ENCODE measurements around the gene MRPS7. TPM values are rescaled to one million over a fixed set of nuclear protein-coding genes. Genes with fewer than 3 reads are reported as not detected.
"Not testable (repeated sequence)": the region's sequence is repeated elsewhere in the genome, so short reads cannot be mapped to it uniquely, and the experiment has no call there.

The MRPS7 gene
- polyA plus RNA-seq, 1 donor from 2014 or later = 63.3 TPM

DNA sequence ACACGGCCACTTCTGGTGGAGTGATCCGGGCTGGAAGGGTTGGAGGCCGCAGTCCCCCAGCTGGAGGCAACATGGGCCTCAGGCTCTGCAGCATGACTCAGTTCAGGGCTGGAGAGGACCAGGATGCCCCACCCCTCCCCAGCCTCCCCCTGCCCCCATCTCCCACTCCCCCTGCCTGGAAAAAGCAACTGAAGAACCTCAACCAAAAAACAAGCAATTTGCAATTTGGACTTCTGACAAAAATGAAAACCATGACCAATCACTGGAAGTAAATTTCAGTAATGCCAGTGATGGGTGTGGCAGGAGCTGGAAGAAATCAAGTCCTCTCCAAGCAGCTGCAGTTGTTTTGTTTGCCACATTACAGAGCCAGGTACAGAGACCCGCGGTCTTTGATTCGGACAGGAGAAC lies 16.0 kb downstream of the MRPS7 start:
- Histone ChIP-seq H4K20me1 (ENCODE audit: insufficient read depth) (no peaks in the 10 kb centered on the region), H3K9me3 (ENCODE audit: low read length) (no peaks in the 10 kb centered on the region), H3F3A (ENCODE audit: insufficient read depth, low read length, poor library complexity, severe bottlenecking) (no peaks in the 10 kb centered on the region), H3K4me3 (ENCODE audit: low read length) (no peak overlapping the region), H3K79me2 (replicated peaks; ENCODE audit: insufficient read depth, low read length) (no peaks in the 10 kb centered on the region), H3K9ac (ENCODE audit: low read length) (no peak overlapping the region), H3K27me3 (ENCODE audit: insufficient read depth, low read depth, low read length) (no peaks in the 10 kb centered on the region), H3K27ac (ENCODE audit: low read length) (no peak overlapping the region), H3K9me2 (ENCODE audit: insufficient read depth, low read length) (no peaks in the 10 kb centered on the region), H3K36me3 (ENCODE audit: insufficient read depth, low read length) (no peaks in the 10 kb centered on the region), H3K4me2 (ENCODE audit: low read length) (no peak overlapping the region), H2AFZ (ENCODE audit: low read depth, low read length) (no peak overlapping the region)
- no peak for TF ChIP-seq EP300 (conservative IDR thresholded peaks at IDR 0.05; ENCODE audit: poor library complexity, severe bottlenecking)
- TF ChIP-seq RAD21 (conservative IDR thresholded peaks at IDR 0.05) = no peak
- TF ChIP-seq MXI1 (conservative IDR thresholded peaks at IDR 0.05; ENCODE audit: poor library complexity, severe bottlenecking) = no peak
- TF ChIP-seq, protein P1, sequence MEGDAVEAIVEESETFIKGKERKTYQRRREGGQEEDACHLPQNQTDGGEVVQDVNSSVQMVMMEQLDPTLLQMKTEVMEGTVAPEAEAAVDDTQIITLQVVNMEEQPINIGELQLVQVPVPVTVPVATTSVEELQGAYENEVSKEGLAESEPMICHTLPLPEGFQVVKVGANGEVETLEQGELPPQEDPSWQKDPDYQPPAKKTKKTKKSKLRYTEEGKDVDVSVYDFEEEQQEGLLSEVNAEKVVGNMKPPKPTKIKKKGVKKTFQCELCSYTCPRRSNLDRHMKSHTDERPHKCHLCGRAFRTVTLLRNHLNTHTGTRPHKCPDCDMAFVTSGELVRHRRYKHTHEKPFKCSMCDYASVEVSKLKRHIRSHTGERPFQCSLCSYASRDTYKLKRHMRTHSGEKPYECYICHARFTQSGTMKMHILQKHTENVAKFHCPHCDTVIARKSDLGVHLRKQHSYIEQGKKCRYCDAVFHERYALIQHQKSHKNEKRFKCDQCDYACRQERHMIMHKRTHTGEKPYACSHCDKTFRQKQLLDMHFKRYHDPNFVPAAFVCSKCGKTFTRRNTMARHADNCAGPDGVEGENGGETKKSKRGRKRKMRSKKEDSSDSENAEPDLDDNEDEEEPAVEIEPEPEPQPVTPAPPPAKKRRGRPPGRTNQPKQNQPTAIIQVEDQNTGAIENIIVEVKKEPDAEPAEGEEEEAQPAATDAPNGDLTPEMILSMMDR (IDR thresholded peaks at IDR 0.05; ENCODE audit: poor library complexity, severe bottlenecking) = no peak
- TF ChIP-seq EZH2 (IDR thresholded peaks at IDR 0.05; ENCODE audit: borderline replicate concordance, insufficient read depth, low read length, poor library complexity, severe bottlenecking) = no peak
- no peak for TF ChIP-seq SMC3 (conservative IDR thresholded peaks at IDR 0.05; ENCODE audit: poor library complexity)
- no peak for TF ChIP-seq TAF1 (IDR thresholded peaks at IDR 0.05; ENCODE audit: low read depth)
- TF ChIP-seq POLR2AphosphoS5 (IDR thresholded peaks at IDR 0.05) = no peak
- TF ChIP-seq, protein P2, sequence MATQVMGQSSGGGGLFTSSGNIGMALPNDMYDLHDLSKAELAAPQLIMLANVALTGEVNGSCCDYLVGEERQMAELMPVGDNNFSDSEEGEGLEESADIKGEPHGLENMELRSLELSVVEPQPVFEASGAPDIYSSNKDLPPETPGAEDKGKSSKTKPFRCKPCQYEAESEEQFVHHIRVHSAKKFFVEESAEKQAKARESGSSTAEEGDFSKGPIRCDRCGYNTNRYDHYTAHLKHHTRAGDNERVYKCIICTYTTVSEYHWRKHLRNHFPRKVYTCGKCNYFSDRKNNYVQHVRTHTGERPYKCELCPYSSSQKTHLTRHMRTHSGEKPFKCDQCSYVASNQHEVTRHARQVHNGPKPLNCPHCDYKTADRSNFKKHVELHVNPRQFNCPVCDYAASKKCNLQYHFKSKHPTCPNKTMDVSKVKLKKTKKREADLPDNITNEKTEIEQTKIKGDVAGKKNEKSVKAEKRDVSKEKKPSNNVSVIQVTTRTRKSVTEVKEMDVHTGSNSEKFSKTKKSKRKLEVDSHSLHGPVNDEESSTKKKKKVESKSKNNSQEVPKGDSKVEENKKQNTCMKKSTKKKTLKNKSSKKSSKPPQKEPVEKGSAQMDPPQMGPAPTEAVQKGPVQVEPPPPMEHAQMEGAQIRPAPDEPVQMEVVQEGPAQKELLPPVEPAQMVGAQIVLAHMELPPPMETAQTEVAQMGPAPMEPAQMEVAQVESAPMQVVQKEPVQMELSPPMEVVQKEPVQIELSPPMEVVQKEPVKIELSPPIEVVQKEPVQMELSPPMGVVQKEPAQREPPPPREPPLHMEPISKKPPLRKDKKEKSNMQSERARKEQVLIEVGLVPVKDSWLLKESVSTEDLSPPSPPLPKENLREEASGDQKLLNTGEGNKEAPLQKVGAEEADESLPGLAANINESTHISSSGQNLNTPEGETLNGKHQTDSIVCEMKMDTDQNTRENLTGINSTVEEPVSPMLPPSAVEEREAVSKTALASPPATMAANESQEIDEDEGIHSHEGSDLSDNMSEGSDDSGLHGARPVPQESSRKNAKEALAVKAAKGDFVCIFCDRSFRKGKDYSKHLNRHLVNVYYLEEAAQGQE (IDR thresholded peaks at IDR 0.05; ENCODE audit: borderline replicate concordance) = no peak

DNA sequence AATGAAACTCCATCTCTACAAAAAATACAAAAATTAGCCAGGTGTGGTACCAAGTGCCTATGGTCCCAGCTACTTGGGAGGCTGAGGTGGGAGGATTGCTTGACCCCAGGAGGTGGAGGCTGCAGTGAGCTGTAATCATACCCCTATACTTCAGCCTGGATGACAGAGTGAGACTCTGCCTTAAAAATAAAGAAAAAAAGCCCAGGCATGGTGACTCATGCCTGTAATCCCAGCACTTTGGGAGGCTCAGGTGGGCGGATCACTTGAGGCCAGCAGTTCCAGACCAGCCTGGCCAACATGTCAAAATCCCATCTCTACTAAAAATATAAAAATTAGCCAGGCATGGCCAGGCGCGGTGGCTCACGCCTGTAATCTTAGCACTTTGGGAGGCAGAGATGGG lies 18.5 kb downstream of the MRPS7 start:
- not testable (repeated sequence) for H3K9ac ChIP-seq (ENCODE audit: low read length); H4K20me1 ChIP-seq (ENCODE audit: insufficient read depth); H3K27ac ChIP-seq (ENCODE audit: low read length); H3K9me2 ChIP-seq (ENCODE audit: insufficient read depth, low read length); H3K4me2 ChIP-seq (ENCODE audit: low read length); H2AFZ ChIP-seq (ENCODE audit: low read depth, low read length); H3F3A ChIP-seq (ENCODE audit: insufficient read depth, low read length, poor library complexity, severe bottlenecking); H3K9me3 ChIP-seq (ENCODE audit: low read length); H3K4me3 ChIP-seq (ENCODE audit: low read length); H3K79me2 ChIP-seq (replicated peaks; ENCODE audit: insufficient read depth, low read length); H3K36me3 ChIP-seq (ENCODE audit: insufficient read depth, low read length); H3K27me3 ChIP-seq (ENCODE audit: insufficient read depth, low read depth, low read length)

DNA sequence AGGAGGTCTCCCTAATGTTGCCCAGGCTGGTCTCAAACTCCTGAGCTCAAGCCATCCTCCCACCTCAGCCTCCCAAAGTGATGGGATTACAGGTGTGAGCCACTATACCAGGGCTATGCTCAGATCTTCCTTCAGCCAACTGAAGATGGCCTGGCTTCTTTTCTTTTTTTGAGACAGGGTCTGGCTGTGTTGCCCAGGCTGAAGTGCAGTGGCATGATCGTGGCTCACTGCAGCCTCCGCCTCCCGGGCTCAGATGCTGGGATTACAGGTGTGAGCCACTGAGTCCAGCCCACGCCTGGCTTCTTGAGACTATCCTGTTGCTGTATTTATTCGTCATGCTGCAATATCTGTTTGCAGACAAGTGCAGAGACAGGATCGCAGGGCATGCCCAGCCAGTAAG lies 23.4 kb downstream of the MRPS7 start:
- Histone ChIP-seq H3K9me2 (ENCODE audit: insufficient read depth, low read length) (no peaks in the 10 kb centered on the region), H2AFZ (ENCODE audit: low read depth, low read length) (no peak overlapping the region), H3K9ac (ENCODE audit: low read length) (no peak overlapping the region), H3K79me2 (replicated peaks; ENCODE audit: insufficient read depth, low read length) (no peaks in the 10 kb centered on the region), H4K20me1 (ENCODE audit: insufficient read depth) (no peaks in the 10 kb centered on the region), H3K27ac (ENCODE audit: low read length) (no peak overlapping the region), H3K27me3 (ENCODE audit: insufficient read depth, low read depth, low read length) (peaks cover 3% of the 10 kb centered on the region), H3K4me2 (ENCODE audit: low read length) (no peak overlapping the region), H3K4me3 (ENCODE audit: low read length) (no peak overlapping the region), H3K9me3 (ENCODE audit: low read length) (no peaks in the 10 kb centered on the region), H3K36me3 (ENCODE audit: insufficient read depth, low read length) (no peaks in the 10 kb centered on the region), H3F3A (ENCODE audit: insufficient read depth, low read length, poor library complexity, severe bottlenecking) (peaks cover 3% of the 10 kb centered on the region)
- TF ChIP-seq, protein P2 (IDR thresholded peaks at IDR 0.05; ENCODE audit: borderline replicate concordance) = no peak
- TF ChIP-seq RAD21 (conservative IDR thresholded peaks at IDR 0.05) (no peak), EP300 (conservative IDR thresholded peaks at IDR 0.05; ENCODE audit: poor library complexity, severe bottlenecking) (no peak), TAF1 (IDR thresholded peaks at IDR 0.05; ENCODE audit: low read depth) (no peak), POLR2AphosphoS5 (IDR thresholded peaks at IDR 0.05) (no peak), MXI1 (conservative IDR thresholded peaks at IDR 0.05; ENCODE audit: poor library complexity, severe bottlenecking) (no peak), SMC3 (conservative IDR thresholded peaks at IDR 0.05; ENCODE audit: poor library complexity) (no peak), EZH2 (IDR thresholded peaks at IDR 0.05; ENCODE audit: borderline replicate concordance, insufficient read depth, low read length, poor library complexity, severe bottlenecking) (no peak)
- TF ChIP-seq, protein P1 (IDR thresholded peaks at IDR 0.05; ENCODE audit: poor library complexity, severe bottlenecking) = no peak
